Glutamatergic neuron (in vitro differentiated cells): ENCODE data around the gene CISD3. TPM values are rescaled to one million over a fixed set of nuclear protein-coding genes. Genes with fewer than 3 reads are reported as not detected.

ENCODE experiments used
- DNase-seq: peaks from one replicate; pipeline ENCODE4 v3.0.0; 2022
- H3K27ac Mint-ChIP-seq: one replicate; pipeline ENCODE4 v1.8.0; 2020; ENCODE audit warnings: mild to moderate bottlenecking, mixed read lengths, inconsistent platforms; ENCODE audit not compliant: unreplicated experiment
- H3K27me3 Mint-ChIP-seq: one replicate; pipeline ENCODE4 v1.8.0; 2020; ENCODE audit warnings: mild to moderate bottlenecking, moderate library complexity, mixed read lengths, inconsistent platforms; ENCODE audit not compliant: unreplicated experiment
- H3K36me3 Mint-ChIP-seq: one replicate; pipeline ENCODE4 v1.8.0; 2020; ENCODE audit warnings: mild to moderate bottlenecking, mixed read lengths, inconsistent platforms; ENCODE audit not compliant: unreplicated experiment
- H3K4me1 Mint-ChIP-seq: one replicate; pipeline ENCODE4 v1.8.0; 2020; ENCODE audit warnings: mild to moderate bottlenecking, low read depth, mixed read lengths, inconsistent platforms; ENCODE audit not compliant: unreplicated experiment
- H3K4me3 Mint-ChIP-seq: one replicate; pipeline ENCODE4 v1.8.0; 2020; ENCODE audit warnings: mild to moderate bottlenecking, mixed read lengths, inconsistent platforms; ENCODE audit not compliant: unreplicated experiment
- H3K9me3 Mint-ChIP-seq: one replicate; pipeline ENCODE4 v1.8.0; 2020; ENCODE audit warnings: mild to moderate bottlenecking, moderate library complexity, mixed read lengths, inconsistent platforms; ENCODE audit not compliant: unreplicated experiment
- CTCF ChIP-seq: fragments of 200-600 bp; sonication (generic); IDR thresholded peaks from one replicate; pipeline ENCODE4 v1.5.0; 2021; ENCODE audit not compliant: partially characterized antibody, unreplicated experiment
- total RNA-seq: library from RNA; stranded (reverse); fragmentation: NEBNext Ultra II Directional; extraction: Animal tissue kit (Norgen Biotek cat#: 25700); gene quantifications from one replicate; pipeline ENCODE4 v1.2.1, GENCODE V29; 2021; ENCODE audit not compliant: unreplicated experiment

Gene CISD3
- total RNA-seq, 1 donor from 2014 or later = 3.2 TPM

DNA sequence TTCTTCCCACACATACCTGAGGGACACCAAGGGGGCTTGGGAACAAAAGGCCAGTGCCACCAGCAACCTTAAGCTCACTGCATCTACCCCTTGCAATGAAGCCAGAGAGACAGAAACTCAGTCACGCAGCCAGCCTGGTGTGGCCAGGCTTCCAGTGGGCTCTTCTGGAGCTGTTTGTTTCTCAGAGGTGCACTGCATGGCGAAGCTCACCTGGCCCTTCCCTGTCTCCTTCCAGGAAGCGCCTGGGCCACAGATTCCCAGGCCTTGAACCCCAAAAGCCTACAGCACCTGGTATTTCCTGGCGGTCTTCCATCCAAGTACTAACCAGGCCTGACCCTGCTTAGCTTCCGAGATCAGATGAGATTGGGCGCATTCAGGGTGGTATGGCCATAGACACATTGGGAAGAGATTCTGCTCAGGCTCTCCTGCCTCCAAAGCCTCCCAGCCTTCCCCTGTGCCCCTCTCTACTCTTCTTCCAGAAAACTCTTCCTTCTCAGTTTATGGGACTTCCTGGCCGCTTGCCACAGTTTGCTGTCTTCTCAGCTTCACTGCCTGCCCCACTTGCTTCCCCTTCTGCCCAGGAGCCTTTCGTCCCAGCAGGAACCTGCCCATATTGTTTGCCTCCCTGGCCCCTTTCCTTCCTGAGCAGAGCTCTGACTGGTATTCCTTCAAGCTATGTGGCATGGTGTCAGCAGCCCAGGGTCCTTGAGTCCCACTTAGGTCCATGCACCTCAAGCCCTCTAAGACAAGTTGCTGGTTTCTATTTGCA lies 1.6 kb downstream of the CISD3 start:
- H3K9me3 Mint-ChIP-seq = peaks cover 14% of the 10 kb centered on the region
- no peaks in the 10 kb centered on the region for H3K4me1 Mint-ChIP-seq
- no peak for TF ChIP-seq CTCF
- DNase-seq = no peak
- peak overlapping the region; percentile 55 for H3K4me3 Mint-ChIP-seq
- H3K27ac Mint-ChIP-seq = no peak overlapping the region
- H3K27me3 Mint-ChIP-seq = peaks cover 7% of the 10 kb centered on the region
- no peaks in the 10 kb centered on the region for H3K36me3 Mint-ChIP-seq

- H3K27me3 Mint-ChIP-seq = peaks cover 7% of the 10 kb centered on the region
- H3K36me3 Mint-ChIP-seq = no peaks in the 10 kb centered on the region
- H3K9me3 Mint-ChIP-seq = peaks cover 14% of the 10 kb centered on the region
- DNase-seq = no peak
- TF ChIP-seq CTCF = no peak
- no peak overlapping the region for H3K4me3 Mint-ChIP-seq
- no peak overlapping the region for H3K27ac Mint-ChIP-seq
- H3K4me1 Mint-ChIP-seq = no peaks in the 10 kb centered on the region
These were observed 2.5 kb downstream of the CISD3 start for GRCh38 chr17:38732376-38733281.

GRCh38 chr17:38733282-38733981 lies 3.3 kb downstream of the CISD3 start:
- Mint-ChIP-seq H3K9me3 (peaks cover 13% of the 10 kb centered on the region), H3K4me3 (no peak overlapping the region), H3K27me3 (peaks cover 8% of the 10 kb centered on the region), H3K4me1 (no peaks in the 10 kb centered on the region), H3K27ac (no peak overlapping the region), H3K36me3 (peaks cover 5% of the 10 kb centered on the region)
- DNase-seq = no peak
- TF ChIP-seq CTCF = no peak

DNA sequence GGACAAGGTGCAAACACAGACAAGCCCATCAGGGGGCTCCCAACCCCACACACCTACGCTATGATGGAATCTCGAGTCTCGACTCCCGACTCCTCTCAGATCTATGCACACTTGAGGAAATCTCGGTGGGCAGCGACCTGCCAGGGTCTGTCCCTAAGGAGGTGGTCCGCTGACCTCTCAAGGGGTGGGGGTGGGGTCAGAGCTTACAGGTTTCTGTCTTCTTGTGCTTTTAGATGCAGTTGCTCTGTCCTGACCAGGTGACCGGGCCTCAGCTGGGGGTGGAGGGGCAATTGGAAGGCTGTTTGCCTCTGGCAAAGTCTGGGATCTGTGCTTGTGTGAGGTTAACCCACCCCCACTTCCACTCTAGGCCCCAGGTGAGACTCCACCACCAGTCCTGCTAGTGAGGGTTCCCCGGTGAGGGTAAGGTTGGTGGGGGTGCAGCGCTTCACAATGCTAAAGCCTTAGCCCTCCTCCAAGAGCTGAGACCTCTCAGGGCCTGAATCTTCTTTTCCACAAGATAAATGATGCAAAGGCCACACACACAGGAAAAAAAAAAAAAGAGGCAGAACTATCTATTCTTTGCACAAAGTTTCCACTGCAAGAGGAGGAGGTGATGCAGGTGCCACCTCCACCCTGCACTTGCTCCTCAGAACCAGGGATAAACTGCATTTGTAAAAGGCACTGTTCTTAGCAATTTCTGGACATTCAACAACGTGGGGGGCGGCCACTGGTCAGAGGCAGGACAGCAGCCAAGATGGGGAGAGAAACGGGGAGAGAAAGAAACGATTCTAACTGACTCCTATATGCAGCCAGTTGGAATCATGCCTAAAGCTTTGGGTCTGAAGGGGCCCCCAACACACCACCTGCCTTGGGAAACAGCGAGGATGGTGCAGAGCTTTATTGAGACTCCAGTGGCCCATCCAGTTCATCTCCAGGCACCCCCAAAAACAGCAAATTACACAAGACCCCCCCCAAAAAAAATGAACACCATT lies 4.1 kb downstream of the CISD3 start:
- DNase-seq = no peak
- H3K4me3 Mint-ChIP-seq = no peak overlapping the region
- H3K27ac Mint-ChIP-seq = no peak overlapping the region
- H3K36me3 Mint-ChIP-seq = peaks cover 5% of the 10 kb centered on the region
- TF ChIP-seq CTCF = no peak
- H3K27me3 Mint-ChIP-seq = peaks cover 9% of the 10 kb centered on the region
- peaks cover 13% of the 10 kb centered on the region for H3K9me3 Mint-ChIP-seq
- no peaks in the 10 kb centered on the region for H3K4me1 Mint-ChIP-seq
